ENCODE results near the gene TRAPPC1.

The TRAPPC1 gene

DNA sequence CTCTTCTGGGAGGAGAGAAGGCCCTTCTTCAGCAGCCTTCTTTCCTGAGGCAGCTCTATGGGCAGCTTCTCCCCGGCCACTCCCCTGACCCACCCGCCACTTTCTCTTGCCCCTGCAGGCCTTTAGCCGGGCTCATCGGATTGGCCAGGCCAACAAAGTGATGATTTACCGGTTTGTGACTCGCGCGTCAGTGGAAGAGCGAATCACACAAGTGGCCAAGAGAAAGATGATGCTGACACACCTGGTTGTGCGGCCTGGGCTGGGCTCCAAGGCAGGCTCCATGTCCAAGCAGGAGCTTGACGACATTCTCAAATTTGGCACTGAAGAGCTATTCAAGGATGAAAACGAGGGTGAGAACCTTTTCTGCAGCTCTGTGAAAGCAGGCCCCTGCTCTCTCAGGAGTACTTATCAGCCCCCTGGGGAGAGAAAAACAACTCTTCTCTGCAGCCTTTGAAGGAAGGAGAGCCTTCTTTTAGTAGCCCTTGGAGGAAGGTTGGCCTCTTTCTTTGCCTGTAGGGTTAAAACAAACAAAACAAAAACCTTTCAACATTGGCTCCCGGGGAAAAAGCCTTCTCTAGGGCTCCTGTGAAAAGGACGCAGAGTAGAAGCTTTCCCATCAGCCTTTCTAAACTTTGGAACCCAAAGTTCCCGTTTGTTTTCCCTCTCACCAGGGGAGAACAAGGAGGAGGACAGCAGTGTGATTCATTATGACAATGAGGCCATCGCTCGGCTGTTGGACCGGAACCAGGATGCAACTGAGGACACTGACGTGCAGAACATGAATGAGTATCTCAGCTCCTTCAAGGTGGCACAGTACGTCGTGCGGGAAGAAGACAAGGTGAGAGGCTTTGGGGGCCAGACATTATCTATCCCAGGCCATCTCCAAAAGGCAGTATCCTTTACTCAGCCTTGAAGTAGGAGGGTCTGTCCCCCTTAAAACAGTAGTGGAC is 28.3 kb downstream of the TRAPPC1 start:
- no peak for DNase-seq (ENCODE audit: extremely low read depth in 1 of 2, low read depth in 1 of 2)

DNA sequence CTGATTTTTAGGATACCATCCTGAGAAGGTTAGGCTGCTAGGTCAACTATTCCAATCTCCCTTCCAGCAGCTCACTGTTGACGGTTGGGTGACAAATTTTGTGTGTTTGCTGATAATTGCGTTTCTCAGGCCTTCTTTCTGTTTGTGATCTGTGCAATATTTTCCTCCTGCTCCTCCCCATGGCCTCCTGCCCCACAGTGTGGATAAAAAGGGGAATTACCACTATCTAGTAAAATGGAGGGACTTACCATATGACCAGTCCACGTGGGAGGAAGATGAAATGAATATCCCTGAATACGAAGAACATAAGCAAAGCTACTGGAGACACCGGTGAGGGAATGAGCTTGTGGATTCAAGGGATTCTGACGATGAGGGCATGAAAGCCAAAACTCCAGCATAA is 34.0 kb downstream of the TRAPPC1 start:
- no peak for DNase-seq (ENCODE audit: extremely low read depth in 1 of 2, low read depth in 1 of 2)

DNA sequence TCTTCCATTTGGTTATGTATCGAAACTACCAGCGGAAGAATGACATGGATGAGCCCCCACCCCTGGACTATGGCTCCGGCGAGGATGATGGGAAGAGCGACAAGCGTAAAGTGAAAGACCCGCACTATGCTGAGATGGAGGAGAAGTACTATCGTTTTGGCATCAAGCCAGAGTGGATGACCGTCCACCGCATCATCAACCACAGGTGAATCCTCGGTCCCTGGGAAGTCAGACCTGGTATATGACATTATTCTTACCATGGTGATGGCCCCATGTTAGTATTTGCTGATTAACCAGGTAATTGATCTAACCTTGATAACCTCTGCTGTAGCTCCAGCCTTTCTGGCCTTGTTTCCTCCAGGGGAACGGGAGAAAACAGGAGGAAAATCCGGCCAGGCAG is 34.7 kb downstream of the TRAPPC1 start:
- DNase-seq (ENCODE audit: extremely low read depth in 1 of 2, low read depth in 1 of 2): no peak

DNA sequence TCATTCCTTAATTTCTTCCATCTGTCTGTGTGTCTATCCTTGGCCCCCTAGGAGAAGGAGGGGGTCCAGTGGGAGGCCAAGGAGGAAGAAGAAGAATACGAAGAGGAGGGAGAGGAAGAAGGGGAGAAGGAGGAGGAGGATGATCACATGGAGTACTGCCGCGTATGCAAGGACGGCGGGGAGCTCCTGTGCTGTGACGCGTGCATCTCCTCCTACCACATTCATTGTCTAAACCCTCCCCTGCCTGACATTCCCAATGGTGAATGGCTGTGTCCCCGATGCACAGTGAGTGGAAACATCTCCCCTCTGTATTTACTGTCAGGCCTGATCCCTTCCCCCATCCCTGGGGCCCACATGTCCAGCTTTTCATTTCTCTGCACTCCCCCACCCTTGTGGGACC is 36.9 kb downstream of the TRAPPC1 start:
- DNase-seq (ENCODE audit: extremely low read depth in 1 of 2, low read depth in 1 of 2): no peak

DNA sequence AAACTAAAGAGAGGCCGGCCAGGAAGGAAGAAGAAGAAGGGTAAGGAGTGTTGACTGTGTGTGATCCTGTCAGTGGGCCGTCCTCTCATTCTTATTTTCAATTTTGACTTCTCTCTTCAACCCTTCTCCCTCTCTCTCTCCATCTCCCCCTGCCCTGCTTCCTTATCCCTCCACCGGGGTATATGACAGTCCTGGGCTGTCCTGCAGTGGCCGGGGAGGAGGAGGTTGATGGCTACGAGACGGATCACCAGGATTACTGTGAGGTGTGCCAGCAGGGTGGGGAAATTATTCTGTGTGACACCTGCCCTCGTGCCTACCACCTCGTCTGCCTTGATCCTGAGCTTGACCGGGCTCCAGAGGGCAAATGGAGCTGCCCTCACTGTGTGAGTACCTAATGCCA is 37.5 kb downstream of the TRAPPC1 start:
- no peak for DNase-seq (ENCODE audit: extremely low read depth in 1 of 2, low read depth in 1 of 2)

DNA sequence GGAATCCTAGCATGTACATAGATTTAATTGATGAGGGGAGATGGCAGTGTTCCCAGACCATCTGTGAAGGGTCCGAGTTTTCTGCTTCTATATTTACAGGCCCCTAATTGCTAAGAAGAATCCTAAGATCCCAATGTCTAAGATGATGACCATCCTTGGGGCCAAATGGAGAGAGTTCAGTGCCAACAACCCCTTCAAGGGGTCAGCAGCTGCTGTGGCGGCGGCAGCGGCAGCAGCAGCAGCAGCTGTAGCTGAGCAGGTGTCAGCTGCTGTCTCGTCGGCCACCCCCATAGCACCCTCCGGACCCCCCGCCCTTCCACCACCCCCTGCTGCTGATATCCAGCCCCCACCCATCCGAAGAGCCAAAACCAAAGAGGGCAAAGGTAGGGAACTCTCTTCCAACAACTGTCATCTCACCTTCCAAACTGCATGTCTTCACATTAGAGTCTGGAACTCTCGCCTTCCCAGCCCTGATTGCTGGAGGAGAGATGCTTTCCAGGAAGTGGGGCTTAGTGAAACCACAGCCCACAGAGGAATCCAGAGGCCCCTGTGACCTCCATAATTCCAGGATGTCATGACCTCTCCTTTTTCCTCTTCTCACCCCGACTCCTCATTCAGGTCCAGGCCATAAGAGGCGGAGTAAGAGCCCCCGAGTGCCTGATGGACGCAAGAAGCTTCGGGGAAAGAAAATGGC is 38.4 kb downstream of the TRAPPC1 start:
- no peak for DNase-seq (ENCODE audit: extremely low read depth in 1 of 2, low read depth in 1 of 2)

DNA sequence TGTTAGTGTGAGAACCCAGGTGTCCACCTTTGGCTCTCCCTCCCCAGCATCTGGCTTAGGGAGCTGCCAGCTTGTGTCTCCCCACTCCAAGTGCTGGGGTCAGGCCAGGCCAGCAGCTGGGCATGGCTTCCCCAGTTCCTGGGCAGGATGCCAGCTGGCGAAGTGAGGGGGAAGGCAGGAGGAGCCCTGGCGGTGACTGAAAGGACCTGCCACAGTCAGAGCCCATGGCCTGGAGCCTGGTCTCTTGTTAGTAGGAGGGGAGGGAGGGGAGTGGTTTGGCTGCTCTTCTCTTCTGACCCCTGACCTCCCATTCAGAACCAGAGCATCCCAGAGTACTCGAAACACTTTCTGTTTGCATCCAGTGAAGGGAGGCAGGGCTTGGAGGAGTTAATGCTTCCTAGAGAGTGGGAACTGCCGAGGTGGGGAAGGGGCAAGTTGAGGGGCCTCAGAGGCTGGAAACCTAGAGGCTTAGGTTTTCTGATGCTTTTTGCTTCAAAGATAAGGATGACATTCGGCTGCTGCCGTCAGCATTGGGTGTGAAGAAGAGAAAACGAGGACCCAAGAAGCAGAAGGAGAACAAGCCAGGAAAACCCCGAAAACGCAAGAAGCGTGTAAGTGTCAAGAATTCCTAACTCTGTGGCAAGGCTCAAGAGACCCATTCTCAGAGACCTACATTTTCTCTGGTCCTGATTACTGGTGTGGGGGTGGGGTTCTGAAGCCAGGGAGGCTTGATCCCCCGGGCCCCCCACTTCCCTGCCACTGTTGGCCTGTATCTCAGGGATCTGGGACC is 42.4 kb downstream of the TRAPPC1 start:
- DNase-seq (ENCODE audit: extremely low read depth in 1 of 2, low read depth in 1 of 2): no peak

DNA sequence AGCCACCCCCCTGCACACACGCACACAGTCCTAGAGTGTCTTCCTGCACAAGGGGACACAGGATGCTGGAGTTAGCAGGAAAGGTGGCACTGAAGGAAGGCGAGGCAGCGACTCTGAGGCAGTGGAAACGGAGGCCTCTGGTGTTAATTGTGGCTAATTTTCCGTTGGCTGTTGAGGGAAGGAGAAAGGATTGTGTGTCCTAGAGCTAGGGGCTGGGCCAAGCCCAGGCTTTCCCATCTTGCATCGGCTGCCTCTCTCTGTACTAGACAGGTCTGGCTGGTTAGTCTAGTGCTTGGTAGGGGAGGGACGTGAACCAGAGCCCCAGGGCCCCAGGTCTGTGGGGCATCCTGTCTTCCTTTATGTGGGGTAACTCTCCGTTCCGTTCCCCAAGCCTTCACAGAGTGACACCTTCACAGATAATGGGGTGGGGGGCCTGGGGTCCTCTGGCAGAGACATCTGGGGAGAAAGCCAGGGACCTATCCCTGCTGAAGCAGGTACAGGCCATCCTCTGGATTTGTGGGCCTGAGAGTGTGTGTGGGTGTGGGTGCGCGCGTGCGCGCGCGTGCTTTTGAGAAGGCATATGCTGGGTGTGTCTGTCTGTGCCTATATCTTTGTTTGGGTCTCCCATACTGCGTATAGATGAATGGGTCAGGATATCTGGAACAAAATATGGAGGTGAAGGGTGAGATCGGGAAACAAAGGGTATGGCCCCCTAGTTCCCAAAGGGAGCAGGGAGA is 43.4 kb downstream of the TRAPPC1 start, which contains the start of gene CHD3:
CHD3 (plus strand) TSS at position 606 of the 737 bp plus-strand sequence. CDS start 212 bp downstream, outside the sequence.
- no peak for DNase-seq (ENCODE audit: extremely low read depth in 1 of 2, low read depth in 1 of 2)

DNA sequence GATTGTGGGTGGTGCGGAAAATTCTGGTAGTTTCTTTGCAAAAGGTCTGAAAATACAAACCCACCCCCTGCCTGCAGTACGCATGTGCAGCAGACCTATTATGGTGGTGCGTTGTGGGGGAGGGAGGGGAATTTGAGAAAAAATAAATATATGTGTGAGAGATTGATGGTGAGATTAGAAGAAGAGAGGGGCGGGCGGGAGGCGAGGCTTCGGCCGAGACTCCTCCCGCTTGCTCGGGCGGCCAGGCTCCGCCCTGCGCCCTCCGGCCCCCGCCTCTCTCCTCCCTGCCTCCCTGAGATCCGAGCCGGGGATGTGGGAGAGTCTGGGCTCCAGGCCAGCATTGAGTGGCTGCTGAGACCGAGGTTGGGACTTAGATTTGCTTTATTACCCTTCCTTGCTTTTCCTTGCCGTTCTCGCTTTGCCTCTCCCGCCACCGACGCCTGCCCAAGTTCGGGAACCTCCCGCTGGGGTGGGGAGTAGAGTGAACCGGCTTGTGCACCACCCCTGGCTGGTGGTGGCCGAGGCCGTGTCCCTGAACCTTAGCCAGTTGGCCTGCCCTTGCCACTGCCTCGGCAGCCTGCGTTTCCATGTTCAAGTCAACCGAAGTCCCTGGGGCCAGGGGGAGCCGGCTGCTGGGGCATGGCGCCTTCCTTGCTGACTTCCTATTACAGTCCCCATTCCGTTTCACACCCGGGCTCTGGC is 44.1 kb downstream of the TRAPPC1 start:
- DNase-seq (ENCODE audit: extremely low read depth in 1 of 2, low read depth in 1 of 2): peak; percentile 64 to 69

DNA sequence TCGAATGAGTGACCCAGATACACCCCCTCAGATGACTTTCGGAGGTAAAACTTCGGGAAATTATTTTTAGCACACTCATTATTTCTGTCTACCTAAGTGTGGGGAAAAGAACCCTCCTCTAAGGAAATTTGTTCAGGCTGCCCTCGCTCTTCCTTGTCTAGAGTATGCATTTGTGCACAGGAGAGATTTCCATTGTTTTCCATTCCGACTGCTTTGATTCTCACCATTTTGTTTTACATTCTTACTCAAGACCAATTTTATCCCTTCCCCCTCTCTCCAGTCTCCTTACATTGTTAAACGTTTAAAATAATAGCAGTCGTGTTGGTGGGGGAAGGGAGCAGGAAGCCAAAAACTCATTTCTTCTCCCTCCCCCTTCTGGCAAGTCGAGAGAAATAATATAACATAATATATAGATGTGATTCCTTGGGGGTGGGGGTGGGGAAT is 44.7 kb downstream of the TRAPPC1 start:
- no peak for DNase-seq (ENCODE audit: extremely low read depth in 1 of 2, low read depth in 1 of 2)

DNA sequence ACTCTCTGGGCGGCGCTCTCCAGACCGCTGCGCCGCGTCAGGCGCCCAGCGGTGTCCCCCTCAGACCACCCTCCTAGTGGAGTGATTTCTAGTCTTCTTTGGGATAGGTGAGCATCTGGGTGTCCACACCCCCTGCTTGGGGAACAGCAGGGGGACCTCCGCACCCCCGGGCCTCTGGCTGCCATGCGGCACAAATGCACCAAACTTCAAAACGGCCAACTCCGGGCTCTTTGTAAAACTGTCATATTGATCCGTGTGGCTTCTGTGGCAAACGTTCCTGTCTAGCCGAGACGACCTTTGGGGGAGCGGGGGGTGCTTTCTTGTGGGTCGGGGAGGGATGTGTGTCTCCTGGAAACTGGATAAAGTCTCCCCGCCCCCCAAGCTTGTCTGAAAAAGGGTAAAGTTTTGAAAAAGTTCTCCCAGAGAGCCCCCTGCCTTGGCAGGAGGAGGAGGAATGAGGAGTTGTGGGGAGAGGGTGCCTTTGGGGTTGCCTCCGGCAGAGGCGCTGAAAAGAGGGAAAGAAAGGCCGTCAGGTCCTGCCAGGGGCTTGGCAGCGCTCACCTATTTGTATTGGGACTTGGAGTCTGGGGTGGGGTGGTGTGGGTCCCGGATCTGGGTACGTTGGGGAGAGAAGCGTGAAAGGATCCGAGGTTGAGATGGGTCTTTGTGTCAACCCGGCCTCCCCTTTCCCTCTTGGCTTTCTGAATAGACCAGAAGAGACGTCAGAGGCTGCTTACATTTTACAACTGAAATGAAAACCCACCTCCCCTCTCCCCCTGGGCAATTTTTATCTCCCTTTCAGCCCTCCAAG is 45.3 kb downstream of the TRAPPC1 start:
- peak; percentile 32 to 41 for DNase-seq (ENCODE audit: extremely low read depth in 1 of 2, low read depth in 1 of 2)

DNA sequence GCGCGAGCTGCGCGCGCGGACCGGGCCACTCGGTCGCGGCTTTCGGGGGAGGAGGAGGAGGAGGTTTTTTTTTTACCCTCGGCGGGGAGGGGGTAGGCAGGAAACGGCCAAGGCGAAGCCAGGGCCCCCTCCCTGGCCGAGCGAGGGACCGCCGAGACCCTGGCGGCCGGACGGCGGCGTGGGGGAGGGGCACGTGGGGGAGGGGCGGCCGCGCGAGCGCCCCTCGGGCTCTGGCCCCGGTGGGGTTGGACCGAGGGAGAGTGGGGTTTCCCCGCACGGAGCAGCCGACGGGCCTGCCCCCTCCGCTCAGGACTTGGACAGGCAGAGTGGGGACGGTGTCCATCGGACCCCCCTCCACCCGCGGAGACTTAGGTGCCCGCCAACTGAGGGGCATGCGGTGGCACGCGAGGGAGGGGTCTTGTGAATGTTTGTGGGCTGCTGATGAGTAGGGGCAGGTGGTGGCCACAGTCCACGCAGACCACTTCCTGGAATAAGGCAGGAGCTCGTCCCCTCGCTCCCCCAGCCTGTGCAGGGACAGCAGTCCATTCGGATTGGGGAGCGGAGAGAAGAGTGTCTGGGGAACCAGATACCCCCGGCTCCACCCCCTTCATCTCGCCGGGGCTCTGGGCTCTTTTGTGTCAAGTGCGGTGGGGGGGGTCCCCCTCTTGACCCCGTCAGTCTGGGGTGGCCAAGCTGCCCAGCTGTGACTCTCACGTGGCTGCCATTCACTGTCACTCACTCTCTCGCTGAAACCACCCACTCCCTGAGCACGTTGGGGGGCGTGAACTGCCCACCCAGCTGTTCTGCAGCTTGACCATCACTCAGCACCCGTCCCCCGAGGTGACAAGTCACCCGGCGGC is 46.1 kb downstream of the TRAPPC1 start:
- DNase-seq (ENCODE audit: extremely low read depth in 1 of 2, low read depth in 1 of 2): peak in 1 of 2 donors; percentile 34

DNA sequence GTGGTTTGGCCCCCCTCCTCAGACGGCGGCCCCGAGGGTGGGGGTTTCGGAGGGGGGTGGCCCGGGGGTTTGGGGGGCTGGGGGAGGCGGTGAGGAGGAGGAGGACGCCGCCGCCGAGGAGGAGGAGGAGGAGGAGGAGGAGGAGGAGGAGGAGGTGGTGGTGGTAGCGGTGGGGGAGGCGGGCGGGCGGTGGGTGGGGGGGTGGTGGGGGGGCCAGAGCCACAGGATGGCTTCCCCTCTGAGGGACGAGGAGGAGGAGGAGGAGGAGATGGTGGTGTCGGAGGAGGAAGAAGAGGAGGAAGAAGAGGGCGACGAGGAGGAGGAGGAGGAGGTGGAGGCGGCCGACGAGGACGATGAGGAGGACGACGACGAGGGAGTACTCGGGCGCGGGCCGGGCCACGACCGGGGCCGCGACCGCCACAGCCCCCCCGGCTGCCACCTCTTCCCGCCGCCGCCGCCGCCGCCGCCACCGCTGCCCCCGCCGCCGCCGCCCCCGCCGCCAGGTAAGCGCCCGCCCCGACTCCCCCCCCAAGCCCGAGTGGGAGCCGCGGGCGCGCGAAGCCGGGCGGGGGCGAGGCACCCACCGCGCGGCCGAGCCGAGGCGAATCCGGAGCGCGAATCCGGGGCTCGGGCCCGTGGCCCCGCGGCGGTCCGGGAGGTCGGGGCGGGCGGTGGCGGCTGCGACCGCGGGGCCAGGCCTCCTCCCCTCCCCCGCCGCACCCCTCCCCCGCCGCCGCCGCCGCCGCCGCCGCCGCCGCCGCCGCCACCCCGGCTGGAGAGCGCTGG is 47.0 kb downstream of the TRAPPC1 start:
- peak in 1 of 2 donors; percentile 41 for DNase-seq (ENCODE audit: extremely low read depth in 1 of 2, low read depth in 1 of 2)

DNA sequence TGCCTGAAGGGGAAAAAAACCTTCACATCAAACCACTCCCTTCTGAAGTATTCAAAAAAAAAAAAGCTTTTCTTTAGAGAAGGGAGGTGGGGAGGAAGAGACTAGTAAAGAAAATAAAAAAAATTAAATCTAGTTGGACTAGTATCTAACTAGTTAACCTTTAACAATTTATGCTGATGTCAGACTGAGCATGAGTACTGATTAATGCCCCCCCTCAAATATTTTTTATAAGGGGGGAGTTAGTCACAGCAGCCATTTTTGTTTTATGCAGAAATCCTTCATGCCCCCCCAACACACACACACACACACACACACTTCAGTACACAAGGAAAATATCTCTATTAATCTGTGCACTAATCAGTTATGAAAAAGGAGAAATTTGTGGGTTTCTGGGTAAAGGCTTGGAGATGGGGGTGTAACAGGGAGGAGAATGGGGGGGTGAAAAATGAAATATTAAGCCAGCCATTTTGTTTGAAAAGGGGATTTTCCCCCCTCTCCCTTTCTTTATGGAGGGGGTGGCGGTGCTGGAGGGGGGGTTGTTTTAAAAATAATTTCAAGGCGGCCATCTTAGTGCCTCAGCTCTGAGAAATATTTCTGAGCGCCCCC is 47.9 kb downstream of the TRAPPC1 start:
- no peak for DNase-seq (ENCODE audit: extremely low read depth in 1 of 2, low read depth in 1 of 2)

DNA sequence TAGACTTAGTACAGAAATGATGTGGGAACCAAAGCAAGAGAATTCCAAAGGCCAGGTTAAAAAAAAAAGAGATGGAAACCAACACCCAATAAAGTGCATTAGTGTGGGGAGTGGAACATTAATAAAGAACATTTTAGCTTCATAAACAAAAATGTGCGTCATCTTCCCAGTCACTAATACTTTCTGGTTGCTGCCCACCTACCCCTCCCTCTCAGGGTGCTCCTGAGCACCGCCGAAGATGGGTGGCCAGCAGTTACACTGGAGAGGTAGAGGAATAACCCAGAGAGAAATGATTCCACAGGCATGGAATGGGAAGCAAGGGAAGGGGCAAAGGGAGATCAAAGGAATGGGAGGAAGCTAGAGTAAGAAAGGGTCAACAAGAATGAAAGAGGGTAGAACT is 49.1 kb downstream of the TRAPPC1 start:
- no peak for DNase-seq (ENCODE audit: extremely low read depth in 1 of 2, low read depth in 1 of 2)

DNA sequence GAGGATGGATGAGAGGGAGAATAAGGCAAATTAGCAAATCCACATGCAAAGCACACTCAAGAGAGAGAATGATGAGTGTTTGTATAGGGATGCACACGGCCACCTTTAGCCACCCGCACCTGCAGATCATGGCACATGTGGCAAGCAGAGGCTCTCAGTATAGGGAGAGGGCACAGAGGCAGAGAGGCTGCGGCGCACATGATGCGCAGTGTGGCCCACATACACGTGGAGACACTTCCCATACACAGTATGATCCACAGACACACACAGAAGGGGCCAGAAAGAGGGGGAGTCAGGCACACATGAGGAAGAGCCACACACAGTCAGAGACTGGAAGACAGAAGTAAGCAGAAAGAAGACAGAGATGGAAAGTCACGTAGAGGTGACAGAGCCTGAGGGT is 49.7 kb downstream of the TRAPPC1 start:
- DNase-seq (ENCODE audit: extremely low read depth in 1 of 2, low read depth in 1 of 2): no peak

Measured in activated CD8-positive, alpha-beta memory T cell treated with anti-CD3 and anti-CD28 coated beads for 1 hour (primary cell).